Measurements from ENCODE around the gene HJURP.

DNA sequence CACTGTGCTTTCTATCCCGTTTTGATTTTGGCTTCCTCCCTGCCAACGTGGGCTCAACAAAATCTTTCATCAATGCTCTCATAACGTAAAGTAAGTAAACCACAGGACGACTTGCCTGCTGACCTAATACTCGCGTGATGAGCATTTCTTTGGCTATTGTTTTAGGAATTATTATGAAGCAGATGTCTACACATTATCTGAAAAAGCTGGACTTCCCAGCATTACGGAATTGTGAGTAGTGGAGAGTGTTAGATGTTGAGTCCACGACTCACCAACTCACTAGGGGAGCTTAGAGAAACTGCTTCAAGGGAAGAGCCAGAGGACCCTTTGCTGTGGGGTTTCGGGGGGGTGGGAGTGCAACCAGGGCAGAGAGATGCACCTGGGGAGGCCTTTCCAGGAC lies 21.9 kb downstream of the HJURP start:
- TF ChIP-seq, protein P1, sequence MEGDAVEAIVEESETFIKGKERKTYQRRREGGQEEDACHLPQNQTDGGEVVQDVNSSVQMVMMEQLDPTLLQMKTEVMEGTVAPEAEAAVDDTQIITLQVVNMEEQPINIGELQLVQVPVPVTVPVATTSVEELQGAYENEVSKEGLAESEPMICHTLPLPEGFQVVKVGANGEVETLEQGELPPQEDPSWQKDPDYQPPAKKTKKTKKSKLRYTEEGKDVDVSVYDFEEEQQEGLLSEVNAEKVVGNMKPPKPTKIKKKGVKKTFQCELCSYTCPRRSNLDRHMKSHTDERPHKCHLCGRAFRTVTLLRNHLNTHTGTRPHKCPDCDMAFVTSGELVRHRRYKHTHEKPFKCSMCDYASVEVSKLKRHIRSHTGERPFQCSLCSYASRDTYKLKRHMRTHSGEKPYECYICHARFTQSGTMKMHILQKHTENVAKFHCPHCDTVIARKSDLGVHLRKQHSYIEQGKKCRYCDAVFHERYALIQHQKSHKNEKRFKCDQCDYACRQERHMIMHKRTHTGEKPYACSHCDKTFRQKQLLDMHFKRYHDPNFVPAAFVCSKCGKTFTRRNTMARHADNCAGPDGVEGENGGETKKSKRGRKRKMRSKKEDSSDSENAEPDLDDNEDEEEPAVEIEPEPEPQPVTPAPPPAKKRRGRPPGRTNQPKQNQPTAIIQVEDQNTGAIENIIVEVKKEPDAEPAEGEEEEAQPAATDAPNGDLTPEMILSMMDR (conservative IDR thresholded peaks at IDR 0.05): no peak
- no peak for TF ChIP-seq ZFX (IDR thresholded peaks at IDR 0.05)
